Thyroid gland (tissue), 4 donors: Measurements from ENCODE around the gene L3MBTL4.

Experiments
- POLR2A ChIP-seq, 2 donors: fragments of 450-650 bp; IDR thresholded peaks; one replicate each; pipeline ENCODE4 v1.6.1; 2017; ENCODE audit warnings: antibody characterized with exemption in 2 of 2, mild to moderate bottlenecking in 2 of 2, moderate library complexity in 1 of 2
- TF ChIP-seq, protein P1 (sequence below), 6 experiments: fragments of 200-600 bp in 3 of 6; fragments of 450-650 bp in 3 of 6; sonication (generic) in 3 of 6; IDR thresholded peaks; one replicate each; pipeline ENCODE4 v1.5.1; 2016 to 2019; ENCODE audit warnings: antibody characterized with exemption in 6 of 6, mild to moderate bottlenecking in 2 of 6, inconsistent platforms in 1 of 6, moderate library complexity in 1 of 6

DNA sequence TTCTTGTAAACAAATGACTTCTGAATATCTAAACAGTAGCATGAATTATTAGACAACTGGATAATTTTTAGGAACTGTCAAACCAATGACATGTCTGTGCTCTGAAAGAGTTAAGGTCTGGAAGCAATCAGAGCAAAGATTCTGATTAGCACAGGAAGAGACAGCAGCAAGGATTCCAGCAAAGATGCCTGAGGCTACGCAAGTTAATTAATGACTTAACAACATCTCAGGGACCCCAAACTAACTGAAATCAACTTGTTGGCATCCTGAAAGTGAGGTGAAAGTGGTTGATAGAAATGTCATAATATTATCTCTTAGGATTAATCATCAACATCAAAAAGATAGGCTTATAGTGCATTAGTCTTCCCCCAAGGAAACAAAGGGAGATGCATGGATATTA, 396.0 kb downstream of the L3MBTL4 start:
- no peak for TF ChIP-seq POLR2A (IDR thresholded peaks at IDR 0.05)
- TF ChIP-seq, protein P1, sequence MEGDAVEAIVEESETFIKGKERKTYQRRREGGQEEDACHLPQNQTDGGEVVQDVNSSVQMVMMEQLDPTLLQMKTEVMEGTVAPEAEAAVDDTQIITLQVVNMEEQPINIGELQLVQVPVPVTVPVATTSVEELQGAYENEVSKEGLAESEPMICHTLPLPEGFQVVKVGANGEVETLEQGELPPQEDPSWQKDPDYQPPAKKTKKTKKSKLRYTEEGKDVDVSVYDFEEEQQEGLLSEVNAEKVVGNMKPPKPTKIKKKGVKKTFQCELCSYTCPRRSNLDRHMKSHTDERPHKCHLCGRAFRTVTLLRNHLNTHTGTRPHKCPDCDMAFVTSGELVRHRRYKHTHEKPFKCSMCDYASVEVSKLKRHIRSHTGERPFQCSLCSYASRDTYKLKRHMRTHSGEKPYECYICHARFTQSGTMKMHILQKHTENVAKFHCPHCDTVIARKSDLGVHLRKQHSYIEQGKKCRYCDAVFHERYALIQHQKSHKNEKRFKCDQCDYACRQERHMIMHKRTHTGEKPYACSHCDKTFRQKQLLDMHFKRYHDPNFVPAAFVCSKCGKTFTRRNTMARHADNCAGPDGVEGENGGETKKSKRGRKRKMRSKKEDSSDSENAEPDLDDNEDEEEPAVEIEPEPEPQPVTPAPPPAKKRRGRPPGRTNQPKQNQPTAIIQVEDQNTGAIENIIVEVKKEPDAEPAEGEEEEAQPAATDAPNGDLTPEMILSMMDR (IDR thresholded peaks at IDR 0.05): no peak
